ENCODE results near the gene MPRIP. TPM values are rescaled to one million over a fixed set of nuclear protein-coding genes. Genes with fewer than 3 reads are reported as not detected.

MPRIP gene
- total and polyA plus RNA-seq, 12 donors = 88.5 to 234 (median 175) TPM

DNA sequence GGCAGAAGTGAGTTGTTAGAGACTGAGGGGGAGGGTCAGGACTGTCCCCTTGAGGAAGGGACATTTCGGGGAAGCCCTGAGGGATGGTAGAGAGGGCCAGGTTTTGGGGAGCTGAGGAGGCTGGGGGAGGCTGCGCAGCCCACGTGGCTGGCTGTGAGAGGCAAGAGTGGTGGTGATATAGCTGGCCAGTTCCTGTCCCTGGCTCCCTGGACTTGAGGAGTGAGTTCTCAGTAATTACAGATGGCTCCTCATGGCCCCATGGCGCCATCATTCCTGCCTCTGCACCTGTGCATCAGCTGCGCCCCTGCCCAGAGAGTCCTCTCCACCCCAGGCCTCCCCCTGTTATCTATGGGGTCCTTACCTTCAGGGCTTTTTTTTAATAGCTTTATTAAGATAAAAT lies 30.3 kb downstream of the MPRIP start:
- peak in 2 of 7 donors; percentile 4 to 5 for DNase-seq
- H3K4me1 ChIP-seq (replicated peaks in 1 of 2) = peaks cover 13 to 49% of the 10 kb centered on the region in 2 donors
- intact Hi-C loops (cut with DNase I) = no loop called here
- H3K36me3 ChIP-seq (replicated peaks in 1 of 2) = peaks cover 0 to 7% of the 10 kb centered on the region in 2 donors
- H3K9me3 ChIP-seq (replicated peaks in 1 of 3) = no peaks in the 10 kb centered on the region
- 86 to 97% (median 92%) methylated on average over 5 of the region's 5 CpGs for WGBS, 4 donors
- H3K4me3 ChIP-seq = no peak overlapping the region
- no peaks in the 10 kb centered on the region for H3K27me3 ChIP-seq
- TF ChIP-seq, protein P1, sequence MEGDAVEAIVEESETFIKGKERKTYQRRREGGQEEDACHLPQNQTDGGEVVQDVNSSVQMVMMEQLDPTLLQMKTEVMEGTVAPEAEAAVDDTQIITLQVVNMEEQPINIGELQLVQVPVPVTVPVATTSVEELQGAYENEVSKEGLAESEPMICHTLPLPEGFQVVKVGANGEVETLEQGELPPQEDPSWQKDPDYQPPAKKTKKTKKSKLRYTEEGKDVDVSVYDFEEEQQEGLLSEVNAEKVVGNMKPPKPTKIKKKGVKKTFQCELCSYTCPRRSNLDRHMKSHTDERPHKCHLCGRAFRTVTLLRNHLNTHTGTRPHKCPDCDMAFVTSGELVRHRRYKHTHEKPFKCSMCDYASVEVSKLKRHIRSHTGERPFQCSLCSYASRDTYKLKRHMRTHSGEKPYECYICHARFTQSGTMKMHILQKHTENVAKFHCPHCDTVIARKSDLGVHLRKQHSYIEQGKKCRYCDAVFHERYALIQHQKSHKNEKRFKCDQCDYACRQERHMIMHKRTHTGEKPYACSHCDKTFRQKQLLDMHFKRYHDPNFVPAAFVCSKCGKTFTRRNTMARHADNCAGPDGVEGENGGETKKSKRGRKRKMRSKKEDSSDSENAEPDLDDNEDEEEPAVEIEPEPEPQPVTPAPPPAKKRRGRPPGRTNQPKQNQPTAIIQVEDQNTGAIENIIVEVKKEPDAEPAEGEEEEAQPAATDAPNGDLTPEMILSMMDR (IDR thresholded peaks at IDR 0.05) = no peak
- TF ChIP-seq POLR2A (IDR thresholded peaks at IDR 0.05) = no peak
- no peak overlapping the region for H3K27ac ChIP-seq

DNA sequence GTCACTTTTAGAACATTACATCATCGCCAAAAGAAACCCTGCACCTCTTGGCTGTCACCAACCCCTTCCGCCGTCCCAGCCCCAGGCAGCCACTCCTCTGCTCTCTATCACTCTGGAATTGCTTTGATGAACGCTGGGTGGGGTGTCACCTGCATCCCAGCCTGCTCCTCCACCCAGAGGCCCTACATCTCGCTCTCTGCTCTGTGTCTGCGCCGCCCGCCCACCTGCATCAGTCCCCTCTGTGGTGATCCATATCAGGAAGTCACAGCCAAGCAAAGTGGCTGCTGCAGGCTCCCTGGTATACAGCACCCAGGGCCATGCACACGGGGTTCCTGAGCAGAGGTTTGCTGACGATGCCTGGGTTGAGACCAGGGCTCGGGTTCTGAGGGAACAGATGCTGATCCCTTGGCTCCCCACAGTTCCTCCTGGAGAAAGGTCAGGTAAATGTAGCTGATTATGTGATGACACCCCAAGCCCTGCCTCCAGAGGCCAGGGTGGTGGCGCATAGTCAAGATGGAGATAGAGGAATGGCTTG lies 30.8 kb downstream of the MPRIP start:
- H3K4me3 ChIP-seq = no peak overlapping the region
- WGBS, 4 donors = 89 to 92% (median 91%) methylated on average over 9 to 12 of the region's 12 CpGs
- peaks cover 13 to 55% of the 10 kb centered on the region in 2 donors for H3K4me1 ChIP-seq (replicated peaks in 1 of 2)
- H3K9me3 ChIP-seq (replicated peaks in 1 of 3) = no peaks in the 10 kb centered on the region
- H3K27ac ChIP-seq = peak overlapping the region in 1 of 5 donors; percentile 77
- peak in 2 of 7 donors; percentile 2 to 9 for DNase-seq
- no peak for TF ChIP-seq POLR2A (IDR thresholded peaks at IDR 0.05)
- TF ChIP-seq, protein P1 (IDR thresholded peaks at IDR 0.05) = no peak
- no peaks in the 10 kb centered on the region for H3K27me3 ChIP-seq
- intact Hi-C loops (cut with DNase I) = no loop called here
- H3K36me3 ChIP-seq (replicated peaks in 1 of 2) = peaks cover 0 to 11% of the 10 kb centered on the region in 2 donors

DNA sequence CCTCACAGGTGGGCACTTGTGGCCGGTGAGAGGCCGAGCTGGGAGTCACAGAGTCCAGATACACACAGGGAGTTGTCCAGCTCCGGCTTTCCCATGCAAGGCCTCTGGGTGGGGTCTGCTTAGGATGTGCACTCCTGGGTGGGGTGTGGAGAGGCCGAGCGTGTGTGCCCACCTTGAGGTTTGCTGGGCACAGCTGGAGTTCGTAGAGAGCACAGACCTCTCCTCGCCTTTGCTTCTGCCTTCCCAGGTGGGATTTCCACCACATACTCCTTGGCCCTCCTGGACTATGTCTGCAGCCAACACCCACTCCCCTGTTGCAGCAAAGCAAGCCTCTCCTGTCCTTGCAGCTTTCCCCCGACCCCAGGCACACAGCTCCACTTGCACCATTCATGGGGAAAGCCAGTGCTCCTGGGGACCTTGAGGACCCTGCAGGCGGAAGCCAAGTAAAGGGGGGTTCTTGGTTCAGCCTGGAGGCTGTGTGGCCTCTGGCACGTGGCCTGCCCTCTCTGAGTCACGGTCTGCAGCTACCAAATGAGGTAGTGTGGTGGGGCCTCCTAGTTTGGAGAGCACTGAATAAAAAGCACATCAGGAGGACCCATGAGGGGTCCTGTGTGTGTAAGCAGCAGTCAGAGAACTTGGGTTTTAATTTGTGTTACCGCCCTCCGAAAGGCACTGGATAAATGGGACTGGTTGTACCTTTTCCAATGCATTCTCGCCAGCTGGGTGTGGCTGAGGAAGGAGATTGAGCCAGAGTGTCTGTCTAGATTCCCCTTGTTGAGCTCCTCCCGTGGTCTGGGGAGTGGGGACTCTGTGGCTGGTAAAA lies 31.5 kb downstream of the MPRIP start:
- WGBS, 4 donors = 67 to 70% (median 68%) methylated on average over 12 to 15 of the region's 15 CpGs
- peaks cover 0 to 13% of the 10 kb centered on the region in 2 donors for H3K36me3 ChIP-seq (replicated peaks in 1 of 2)
- H3K27ac ChIP-seq = peak overlapping the region in 2 of 5 donors; percentile 63 to 77
- peak in 2 of 7 donors; percentile 34 to 42 for DNase-seq
- no peaks in the 10 kb centered on the region for H3K27me3 ChIP-seq
- H3K9me3 ChIP-seq (replicated peaks in 1 of 3) = no peaks in the 10 kb centered on the region
- no peak for TF ChIP-seq POLR2A (IDR thresholded peaks at IDR 0.05)
- TF ChIP-seq, protein P1 (IDR thresholded peaks at IDR 0.05) = no peak
- intact Hi-C loops (cut with DNase I) = no loop called here
- H3K4me3 ChIP-seq = no peak overlapping the region
- peaks cover 18 to 62% of the 10 kb centered on the region in 2 donors for H3K4me1 ChIP-seq (replicated peaks in 1 of 2)

DNA sequence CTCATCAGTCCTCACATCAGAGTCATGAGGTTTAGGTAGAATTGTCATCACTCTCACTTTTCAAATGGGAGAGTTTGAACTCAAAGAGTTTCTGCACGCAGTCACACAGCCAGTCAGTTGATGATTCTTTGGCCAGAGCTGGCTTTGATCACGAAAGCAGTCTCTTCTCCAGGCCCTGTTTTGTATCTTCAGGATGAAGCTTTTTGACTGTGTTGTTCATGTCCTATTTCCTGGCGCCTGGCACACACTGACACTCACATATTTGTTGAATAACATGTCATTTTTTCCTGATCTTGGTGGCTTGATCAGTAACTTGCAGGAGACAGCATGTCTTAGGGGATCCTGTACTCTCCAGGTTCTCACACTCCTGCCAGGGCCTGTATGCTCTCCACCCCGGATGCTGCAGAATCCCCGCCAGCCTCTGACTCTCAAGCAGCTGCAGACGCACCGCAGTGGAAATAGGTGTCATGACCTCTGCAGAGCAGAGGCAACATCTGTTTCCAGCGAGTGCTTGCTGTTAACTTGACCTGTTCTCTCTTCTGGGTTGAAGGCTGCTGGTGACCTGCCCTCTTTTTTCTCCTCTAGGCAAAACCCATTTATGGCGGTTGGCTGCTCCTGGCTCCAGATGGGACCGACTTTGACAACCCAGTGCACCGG lies 33.0 kb downstream of the MPRIP start:
- 52 to 70% (median 57%) methylated on average over 11 of the region's 11 CpGs for WGBS, 4 donors
- intact Hi-C loops (cut with DNase I) = no loop called here
- Histone ChIP-seq H3K4me3 (no peak overlapping the region), H3K27ac (peak overlapping the region in 3 of 5 donors; percentile 24 to 77 (median 63)), H3K9me3 (replicated peaks in 1 of 3) (no peaks in the 10 kb centered on the region), H3K4me1 (replicated peaks in 1 of 2) (peaks cover 25 to 66% of the 10 kb centered on the region in 2 donors), H3K36me3 (replicated peaks in 1 of 2) (peaks cover 0 to 13% of the 10 kb centered on the region in 2 donors), H3K27me3 (no peaks in the 10 kb centered on the region)
- TF ChIP-seq, protein P1 (IDR thresholded peaks at IDR 0.05) = no peak
- TF ChIP-seq POLR2A (IDR thresholded peaks at IDR 0.05) = no peak
- peak in 5 of 7 donors; percentile 41 to 80 (median 56) for DNase-seq
